ENCODE results near the gene CNTFR. TPM values are rescaled to one million over a fixed set of nuclear protein-coding genes. Genes with fewer than 3 reads are reported as not detected.

Gene CNTFR
- total and polyA plus RNA-seq, 10 of the 15 experiments (the other 5 are each of a cell fraction or from before 2014, with no cell fraction given) = not detected

GRCh38 chr9:34582787-34583186 is 6.7 kb downstream of the CNTFR start:
- H3K4me1 ChIP-seq (ENCODE audit: control insufficient read depth, insufficient read depth, low read length) = no peaks in the 10 kb centered on the region
- no peak overlapping the region for H2AFZ ChIP-seq (ENCODE audit: control insufficient read depth, low read depth, low read length)
- no peaks in the 10 kb centered on the region for H3K36me3 ChIP-seq (ENCODE audit: control insufficient read depth in 2 of 2, insufficient read depth in 2 of 2, low read length in 1 of 2)
- DNase-seq (ENCODE audit: low read depth, low spot score) (no peak), FAIRE-seq (no peak), ATAC-seq (no peak)
- SMC1A ChIA-PET (ENCODE audit: uncharacterized antibody, unreplicated experiment) = interaction anchor here (0.7 kb wide), 1 partner anchor 9 kb away, joined by 3 read pairs; no protein-coding TSS in a partner anchor
- peaks cover 23 to 41% of the 10 kb centered on the region in 2 experiments for H3K27me3 ChIP-seq (replicated peaks in 1 of 2; ENCODE audit: control insufficient read depth in 2 of 2, insufficient read depth in 2 of 2, low read length in 1 of 2)
- H3K79me2 ChIP-seq (ENCODE audit: control insufficient read depth, insufficient read depth, low read length) = no peaks in the 10 kb centered on the region
- no peak overlapping the region for H3K4me3 ChIP-seq
- H3K27ac ChIP-seq (ENCODE audit: control insufficient read depth, insufficient read depth) = no peak overlapping the region
- in situ Hi-C loops (cut with MboI) (no loop called here), intact Hi-C loops (cut with micrococcal nuclease; ENCODE audit: unreplicated experiment) (no loop called here)
- RAD21 ChIA-PET (ENCODE audit: unreplicated experiment) = no interaction called here
- H3K4me2 ChIP-seq (ENCODE audit: control insufficient read depth, insufficient read depth) = no peak overlapping the region
- H3K9ac ChIP-seq (ENCODE audit: control insufficient read depth, insufficient read depth, low read length) = no peak overlapping the region
- no peaks in the 10 kb centered on the region for H3K9me3 ChIP-seq (replicated peaks; ENCODE audit: control insufficient read depth, insufficient read depth, low read length)
- peaks cover 4% of the 10 kb centered on the region for H4K20me1 ChIP-seq (ENCODE audit: control insufficient read depth, insufficient read depth)
- BruUV-seq (replicated peaks) = no TSS peak
- 51% methylated on average over 5 of the region's 5 CpGs for WGBS (ENCODE audit: insufficient coverage, insufficient replicate concordance, low lambda C conversion rate, missing lambda C conversion rate)
- CTCF ChIA-PET = interaction anchor here (1.2 to 1.4 kb wide), 3 partner anchors 12 to 151 kb away, joined by 3 to 5 read pairs (median 3); no protein-coding TSS in a partner anchor
- TF ChIP-seq KDM1A (IDR thresholded peaks at IDR 0.05; ENCODE audit: borderline replicate concordance) = no peak
- TF ChIP-seq NBN (IDR thresholded peaks at IDR 0.05) = no peak
- no peak for TF ChIP-seq E2F4 (IDR thresholded peaks at IDR 0.05; ENCODE audit: low read depth, low read length)
- no peak for TF ChIP-seq PAX5 (IDR thresholded peaks at IDR 0.05; ENCODE audit: borderline replicate concordance, low read depth, low read length)
- TF ChIP-seq POLR2AphosphoS5 (IDR thresholded peaks at IDR 0.05; ENCODE audit: low read length) = no peak
- TF ChIP-seq CEBPZ (IDR thresholded peaks at IDR 0.05; ENCODE audit: low read depth, low read length) = no peak
- no peak for TF ChIP-seq BCL3 (IDR thresholded peaks at IDR 0.05; ENCODE audit: borderline replicate concordance, insufficient read depth, low read depth, low read length, poor library complexity, severe bottlenecking)
- no peak for TF ChIP-seq KAT2A (conservative IDR thresholded peaks at IDR 0.05; ENCODE audit: control insufficient read depth, low read depth, low read length)
- TF ChIP-seq POLR2AphosphoS2 (IDR thresholded peaks at IDR 0.05; ENCODE audit: low read depth, low read length) = no peak
- TF ChIP-seq, protein P1, sequence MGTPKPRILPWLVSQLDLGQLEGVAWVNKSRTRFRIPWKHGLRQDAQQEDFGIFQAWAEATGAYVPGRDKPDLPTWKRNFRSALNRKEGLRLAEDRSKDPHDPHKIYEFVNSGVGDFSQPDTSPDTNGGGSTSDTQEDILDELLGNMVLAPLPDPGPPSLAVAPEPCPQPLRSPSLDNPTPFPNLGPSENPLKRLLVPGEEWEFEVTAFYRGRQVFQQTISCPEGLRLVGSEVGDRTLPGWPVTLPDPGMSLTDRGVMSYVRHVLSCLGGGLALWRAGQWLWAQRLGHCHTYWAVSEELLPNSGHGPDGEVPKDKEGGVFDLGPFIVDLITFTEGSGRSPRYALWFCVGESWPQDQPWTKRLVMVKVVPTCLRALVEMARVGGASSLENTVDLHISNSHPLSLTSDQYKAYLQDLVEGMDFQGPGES (IDR thresholded peaks at IDR 0.05) = no peak
- TF ChIP-seq, protein P2, sequence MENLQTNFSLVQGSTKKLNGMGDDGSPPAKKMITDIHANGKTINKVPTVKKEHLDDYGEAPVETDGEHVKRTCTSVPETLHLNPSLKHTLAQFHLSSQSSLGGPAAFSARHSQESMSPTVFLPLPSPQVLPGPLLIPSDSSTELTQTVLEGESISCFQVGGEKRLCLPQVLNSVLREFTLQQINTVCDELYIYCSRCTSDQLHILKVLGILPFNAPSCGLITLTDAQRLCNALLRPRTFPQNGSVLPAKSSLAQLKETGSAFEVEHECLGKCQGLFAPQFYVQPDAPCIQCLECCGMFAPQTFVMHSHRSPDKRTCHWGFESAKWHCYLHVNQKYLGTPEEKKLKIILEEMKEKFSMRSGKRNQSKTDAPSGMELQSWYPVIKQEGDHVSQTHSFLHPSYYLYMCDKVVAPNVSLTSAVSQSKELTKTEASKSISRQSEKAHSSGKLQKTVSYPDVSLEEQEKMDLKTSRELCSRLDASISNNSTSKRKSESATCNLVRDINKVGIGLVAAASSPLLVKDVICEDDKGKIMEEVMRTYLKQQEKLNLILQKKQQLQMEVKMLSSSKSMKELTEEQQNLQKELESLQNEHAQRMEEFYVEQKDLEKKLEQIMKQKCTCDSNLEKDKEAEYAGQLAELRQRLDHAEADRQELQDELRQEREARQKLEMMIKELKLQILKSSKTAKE (IDR thresholded peaks at IDR 0.05; ENCODE audit: low read depth, poor library complexity, severe bottlenecking) = no peak
- POLR2A ChIA-PET = interaction anchor here (0.6 kb wide), 1 partner anchor 516 kb away, joined by 6 read pairs; no protein-coding TSS in a partner anchor
